ENCODE results near the gene STRA8. TPM values are rescaled to one million over a fixed set of nuclear protein-coding genes. Genes with fewer than 3 reads are reported as not detected.

Gene STRA8
- total RNA-seq, 1 donor from 2014 or later: not detected

DNA sequence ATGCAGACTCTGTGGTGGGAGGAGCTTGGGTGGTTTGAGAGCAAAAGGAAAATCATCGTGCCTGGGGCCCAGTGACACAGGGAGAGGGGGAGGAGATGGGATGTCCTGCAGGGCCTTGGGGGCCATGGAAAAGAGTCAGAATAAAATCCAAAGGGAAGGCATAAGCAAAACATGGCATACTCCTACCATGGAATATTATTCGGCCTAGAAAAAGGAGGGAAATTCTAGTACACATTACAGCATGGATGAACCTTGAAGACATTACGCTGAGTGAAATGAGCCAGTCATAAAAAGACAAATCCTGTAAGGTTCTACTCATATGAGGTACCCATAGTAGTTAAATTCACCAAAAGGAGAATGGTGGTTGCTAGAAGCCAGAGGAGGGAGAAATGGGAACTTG lies 38.7 kb downstream of the STRA8 start:
- H3K27me3 Mint-ChIP-seq (ENCODE audit: low read depth): peaks cover 22% of the 10 kb centered on the region
- no peaks in the 10 kb centered on the region for H3K4me1 Mint-ChIP-seq
- H3K9me3 Mint-ChIP-seq: peaks cover 10% of the 10 kb centered on the region
- H3K36me3 Mint-ChIP-seq: no peaks in the 10 kb centered on the region
- no peak for DNase-seq (ENCODE audit: low spot score in 2 of 2, unreplicated experiment in 2 of 2)
- TF ChIP-seq, protein P1, sequence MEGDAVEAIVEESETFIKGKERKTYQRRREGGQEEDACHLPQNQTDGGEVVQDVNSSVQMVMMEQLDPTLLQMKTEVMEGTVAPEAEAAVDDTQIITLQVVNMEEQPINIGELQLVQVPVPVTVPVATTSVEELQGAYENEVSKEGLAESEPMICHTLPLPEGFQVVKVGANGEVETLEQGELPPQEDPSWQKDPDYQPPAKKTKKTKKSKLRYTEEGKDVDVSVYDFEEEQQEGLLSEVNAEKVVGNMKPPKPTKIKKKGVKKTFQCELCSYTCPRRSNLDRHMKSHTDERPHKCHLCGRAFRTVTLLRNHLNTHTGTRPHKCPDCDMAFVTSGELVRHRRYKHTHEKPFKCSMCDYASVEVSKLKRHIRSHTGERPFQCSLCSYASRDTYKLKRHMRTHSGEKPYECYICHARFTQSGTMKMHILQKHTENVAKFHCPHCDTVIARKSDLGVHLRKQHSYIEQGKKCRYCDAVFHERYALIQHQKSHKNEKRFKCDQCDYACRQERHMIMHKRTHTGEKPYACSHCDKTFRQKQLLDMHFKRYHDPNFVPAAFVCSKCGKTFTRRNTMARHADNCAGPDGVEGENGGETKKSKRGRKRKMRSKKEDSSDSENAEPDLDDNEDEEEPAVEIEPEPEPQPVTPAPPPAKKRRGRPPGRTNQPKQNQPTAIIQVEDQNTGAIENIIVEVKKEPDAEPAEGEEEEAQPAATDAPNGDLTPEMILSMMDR (IDR thresholded peaks at IDR 0.05; ENCODE audit: unreplicated experiment): no peak
- no peak overlapping the region for H3K27ac Mint-ChIP-seq
- H3K4me3 Mint-ChIP-seq: no peak overlapping the region

DNA sequence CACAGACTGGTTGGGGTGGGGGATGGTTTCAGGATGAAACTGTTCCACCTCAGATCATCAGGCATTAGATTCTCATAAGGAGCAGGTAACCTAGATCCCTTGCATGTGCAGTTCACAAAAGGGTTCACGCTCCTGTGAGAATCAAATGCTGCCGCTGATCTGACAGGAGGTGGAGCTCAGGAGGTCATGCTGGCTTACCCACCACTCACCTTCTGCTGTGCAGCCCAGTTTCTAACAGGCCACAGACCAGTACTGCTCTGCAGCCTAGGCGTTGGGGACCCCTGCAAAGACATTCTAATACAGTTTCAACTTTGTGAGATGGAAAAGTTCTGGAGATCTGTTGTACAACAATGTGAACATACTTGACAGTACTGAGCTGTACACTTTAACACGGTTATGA lies 39.9 kb downstream of the STRA8 start:
- Mint-ChIP-seq H3K4me1 (no peaks in the 10 kb centered on the region), H3K36me3 (no peaks in the 10 kb centered on the region), H3K27me3 (ENCODE audit: low read depth) (peaks cover 17% of the 10 kb centered on the region), H3K27ac (no peak overlapping the region), H3K9me3 (peaks cover 10% of the 10 kb centered on the region), H3K4me3 (no peak overlapping the region)
- TF ChIP-seq, protein P1 (IDR thresholded peaks at IDR 0.05; ENCODE audit: unreplicated experiment): no peak
- DNase-seq (ENCODE audit: low spot score in 2 of 2, unreplicated experiment in 2 of 2): no peak

DNA sequence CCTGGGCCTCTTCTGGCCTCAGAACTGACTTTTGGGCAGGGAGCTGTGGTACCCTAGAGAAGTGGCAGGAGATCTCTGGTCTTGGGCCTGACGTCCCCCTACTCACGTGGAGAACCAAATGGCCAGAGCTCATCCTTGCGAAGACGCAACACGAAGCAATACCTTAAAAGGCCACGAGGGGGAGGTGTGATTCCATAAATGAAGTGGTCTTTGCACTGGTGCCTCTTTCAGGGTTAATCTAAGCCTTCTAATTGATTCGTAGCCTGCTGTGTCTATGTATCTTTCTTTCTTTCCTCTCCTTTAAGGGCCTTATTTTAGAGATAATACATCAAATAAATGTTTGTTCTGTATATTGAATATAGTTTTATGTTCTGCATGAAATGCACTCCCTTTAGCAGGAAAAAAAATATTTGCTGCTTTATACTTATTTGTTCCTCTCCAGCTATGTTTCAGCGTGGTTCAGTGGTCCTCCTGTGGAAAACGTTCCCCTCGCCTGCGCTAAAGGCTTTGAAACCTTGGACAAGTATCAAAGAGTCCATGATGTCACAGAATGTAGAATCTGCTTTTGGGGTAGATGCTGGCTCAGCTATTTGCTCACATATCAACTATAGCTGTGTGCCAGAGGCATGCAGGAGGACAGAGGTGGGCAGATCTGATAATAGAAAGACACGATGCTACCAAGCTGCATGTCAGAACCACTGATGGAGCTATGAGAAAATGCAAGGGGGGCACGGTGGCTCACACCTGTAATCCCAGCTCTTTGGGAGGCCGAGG lies 41.0 kb downstream of the STRA8 start:
- DNase-seq (ENCODE audit: low spot score in 2 of 2, unreplicated experiment in 2 of 2): peak in 1 of 2 experiments; percentile 69
- no peak overlapping the region for H3K4me3 Mint-ChIP-seq

DNA sequence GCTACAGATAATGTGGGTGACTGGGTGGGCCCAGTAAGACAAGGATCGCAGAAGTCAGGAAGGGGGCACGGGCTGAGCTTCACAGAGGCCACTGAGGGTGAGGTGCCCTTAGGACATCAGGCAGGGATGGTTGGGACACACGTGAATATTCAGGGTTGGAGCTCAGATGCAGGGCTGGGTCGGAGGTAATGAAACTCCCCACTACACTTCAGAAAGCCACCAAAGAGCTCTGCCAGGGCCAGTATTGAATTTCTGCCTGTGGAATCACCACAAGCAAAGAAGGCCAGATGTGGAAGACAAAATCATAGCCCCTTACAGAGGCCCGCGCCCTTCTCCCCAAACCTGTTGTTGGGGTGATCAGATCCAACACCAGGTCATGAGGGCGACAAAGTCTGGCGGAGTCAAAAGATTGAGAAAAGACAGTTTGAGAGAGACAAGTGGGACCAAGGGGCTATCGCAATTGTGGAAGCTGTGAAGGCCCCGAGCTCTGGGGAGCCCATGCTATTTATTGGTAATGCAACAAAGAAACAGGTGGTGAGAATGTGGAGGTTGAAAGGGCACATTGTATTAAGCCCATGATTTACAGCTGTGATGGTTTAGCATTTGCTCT lies 42.4 kb downstream of the STRA8 start:
- TF ChIP-seq, protein P1 (IDR thresholded peaks at IDR 0.05; ENCODE audit: unreplicated experiment): no peak
- no peaks in the 10 kb centered on the region for H3K36me3 Mint-ChIP-seq

More for the DNA sequence above, 41.0 kb downstream of the STRA8 start:
- Mint-ChIP-seq H3K27me3 (ENCODE audit: low read depth) (peaks cover 13% of the 10 kb centered on the region), H3K4me1 (no peaks in the 10 kb centered on the region), H3K9me3 (peaks cover 10% of the 10 kb centered on the region), H3K27ac (no peak overlapping the region), H3K36me3 (no peaks in the 10 kb centered on the region)
- TF ChIP-seq, protein P1 (IDR thresholded peaks at IDR 0.05; ENCODE audit: unreplicated experiment): peak; percentile 90

DNA sequence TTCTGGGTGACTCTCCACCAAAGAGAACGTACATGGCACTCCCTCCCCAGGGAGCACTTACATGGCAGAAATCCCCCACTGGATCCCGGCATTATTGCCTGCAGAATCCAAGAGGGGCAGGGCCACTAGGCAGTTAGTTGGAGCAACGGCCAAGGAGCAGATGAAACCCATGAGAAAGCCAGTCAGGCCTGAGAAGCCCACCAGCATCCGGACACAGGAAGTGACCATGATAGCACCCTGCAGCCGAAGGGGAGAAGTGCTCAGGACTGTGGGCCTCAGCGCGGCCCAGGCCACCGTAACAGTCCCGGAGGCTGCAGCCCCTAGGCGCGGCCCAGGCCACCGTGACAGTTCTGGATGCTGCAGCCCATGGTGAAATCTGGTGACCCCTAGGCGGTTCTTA lies 43.5 kb downstream of the STRA8 start:
- Mint-ChIP-seq H3K36me3 (no peaks in the 10 kb centered on the region), H3K9me3 (peaks cover 10% of the 10 kb centered on the region), H3K4me3 (no peak overlapping the region), H3K27ac (no peak overlapping the region), H3K27me3 (ENCODE audit: low read depth) (peaks cover 20% of the 10 kb centered on the region), H3K4me1 (peaks cover 4% of the 10 kb centered on the region)
- TF ChIP-seq, protein P1 (IDR thresholded peaks at IDR 0.05; ENCODE audit: unreplicated experiment): no peak
- DNase-seq (ENCODE audit: low spot score in 2 of 2, unreplicated experiment in 2 of 2): no peak

More for the DNA sequence above, 42.4 kb downstream of the STRA8 start:
- Mint-ChIP-seq H3K4me3 (no peak overlapping the region), H3K27me3 (ENCODE audit: low read depth) (peaks cover 16% of the 10 kb centered on the region), H3K9me3 (peaks cover 10% of the 10 kb centered on the region), H3K27ac (no peak overlapping the region), H3K4me1 (no peaks in the 10 kb centered on the region)
- peak in 1 of 2 experiments; percentile 9 for DNase-seq (ENCODE audit: low spot score in 2 of 2, unreplicated experiment in 2 of 2)
